H1 (cell line): ENCODE results near the gene SEMA3B. TPM values are rescaled to one million over a fixed set of nuclear protein-coding genes. Genes with fewer than 3 reads are reported as not detected.

ENCODE experiments used
- CTCF ChIA-PET: fragments of 300-600 bp; sonication (Branson Sonifier 250); formaldehyde crosslinking; loops from one replicate; lab custom pipeline; 2021; ENCODE audit not compliant: partially characterized antibody; lab: Charles Lee
- POLR2A ChIA-PET: fragments of 300-600 bp; sonication (Branson Sonifier 250); formaldehyde crosslinking; loops from one replicate; lab custom pipeline; 2021; ENCODE audit warnings: inconsistent platforms; ENCODE audit not compliant: partially characterized antibody; lab: Charles Lee
- DNase-seq, 2 experiments: peaks; one replicate each; pipeline versions ENCODE4 v3.0.0 to v3.0.0-alpha.2; 2010 to 2022; ENCODE audit warnings: low spot score in 2 of 2, low read depth in 1 of 2, mixed read lengths in 1 of 2
- FAIRE-seq: peaks from 2 replicates; lab custom pipeline; 2011; peaks lifted over from hg19 to GRCh38; lab: Jason Lieb, UNC
- H2AFZ ChIP-seq: 2 replicates; pipeline ENCODE4 v1.8.1; 2012; ENCODE audit warnings: low read length, inconsistent platforms
- H2AK5ac ChIP-seq: 2 replicates; pipeline ENCODE4 v1.6.1; 2013; ENCODE audit warnings: low read depth, low read length
- H2BK120ac ChIP-seq: replicated peaks from 2 replicates; pipeline ENCODE3; 2013; ENCODE audit warnings: low read depth, low read length, inconsistent platforms
- H2BK12ac ChIP-seq: 2 replicates; pipeline ENCODE4 v1.6.1; 2013; ENCODE audit warnings: low read depth, low read length
- H2BK15ac ChIP-seq: 2 replicates; pipeline ENCODE4 v1.6.1; 2013; ENCODE audit warnings: low read length
- H2BK20ac ChIP-seq: 2 replicates; pipeline ENCODE4 v1.6.1; 2013; ENCODE audit warnings: low read length
- H2BK5ac ChIP-seq: 2 replicates; pipeline ENCODE4 v1.6.1; 2013; ENCODE audit warnings: low read depth, low read length
- H3K14ac ChIP-seq: 2 replicates; pipeline ENCODE4 v1.6.1; 2013; ENCODE audit warnings: inconsistent platforms; ENCODE audit not compliant: insufficient read length
- H3K18ac ChIP-seq: 2 replicates; pipeline ENCODE4 v1.6.1; 2013; ENCODE audit warnings: low read length; ENCODE audit errors: extremely low read depth
- H3K23ac ChIP-seq: 2 replicates; pipeline ENCODE4 v1.6.1; 2013; ENCODE audit warnings: inconsistent platforms; ENCODE audit not compliant: insufficient read length
- H3K23me2 ChIP-seq: 2 replicates; pipeline ENCODE4 v1.6.1; 2013; ENCODE audit warnings: low read depth, low read length
- H3K27ac ChIP-seq: 2 replicates; pipeline ENCODE4 v1.6.1; 2011; ENCODE audit warnings: low read depth, low read length, inconsistent platforms
- H3K27me3 ChIP-seq, 4 experiments: replicated peaks in 1 of 4; 1 replicate in 1 of 4; 2 replicates in 3 of 4; pipeline versions ENCODE4 v1.6.1 to v1.8.1; 2011 to 2013; ENCODE audit warnings: low read length in 3 of 4, mild to moderate bottlenecking in 3 of 4, inconsistent platforms in 2 of 4, mixed read lengths in 2 of 4, moderate library complexity in 1 of 4; ENCODE audit not compliant: control insufficient read depth in 3 of 4, insufficient read depth in 3 of 4; ENCODE audit errors: extremely low read depth in 1 of 4
- H3K36me3 ChIP-seq, 4 experiments: 2 replicates each; pipeline versions ENCODE4 v1.6.1 to v1.8.1; 2011 to 2013; ENCODE audit warnings: mild to moderate bottlenecking in 4 of 4, low read length in 3 of 4, moderate library complexity in 2 of 4, control low read depth in 1 of 4, inconsistent platforms in 1 of 4; ENCODE audit not compliant: insufficient read depth in 4 of 4, control insufficient read depth in 2 of 4
- H3K4ac ChIP-seq: replicated peaks from 2 replicates; pipeline ENCODE3; 2013; ENCODE audit warnings: low read length, low read depth, mixed read lengths, inconsistent platforms; ENCODE audit not compliant: insufficient read length
- H3K4me1 ChIP-seq, 4 experiments: replicated peaks in 1 of 4; 1 replicate in 1 of 4; 2 replicates in 3 of 4; pipeline versions ENCODE4 v1.6.1 to v1.8.1; 2011 to 2013; ENCODE audit warnings: low read length in 3 of 4, inconsistent platforms in 2 of 4, mixed read lengths in 1 of 4; ENCODE audit not compliant: insufficient read depth in 4 of 4, control insufficient read depth in 3 of 4
- H3K4me2 ChIP-seq, 2 experiments: 2 replicates each; pipeline versions ENCODE4 v1.6.1 to v1.8.1; 2011 to 2013; ENCODE audit warnings: low read depth in 2 of 2, low read length in 2 of 2, control low read depth in 1 of 2, inconsistent platforms in 1 of 2, mild to moderate bottlenecking in 1 of 2; ENCODE audit not compliant: insufficient read depth in 1 of 2
- H3K4me3 ChIP-seq, 4 experiments: fragments of 200-600, 300-600 bp in 1 of 4; sonication (generic), shearing (Covaris generic), sonication (Bioruptor Twin) in 1 of 4; 2 replicates each; pipeline versions ENCODE4 v1.5.1 to v1.8.1; 2011 to 2016; ENCODE audit warnings: low read length in 4 of 4, low read depth in 3 of 4, control low read depth in 2 of 4, inconsistent platforms in 2 of 4, mild to moderate bottlenecking in 2 of 4, mixed read lengths in 1 of 4, moderate library complexity in 1 of 4; ENCODE audit not compliant: insufficient read depth in 2 of 4; ENCODE audit errors: extremely low read depth in 1 of 4
- H3K56ac ChIP-seq: replicated peaks from 2 replicates; pipeline ENCODE3; 2013; ENCODE audit warnings: low read depth, mild to moderate bottlenecking, mixed read lengths, low read length, inconsistent platforms; ENCODE audit not compliant: insufficient read length
- H3K79me1 ChIP-seq: 2 replicates; pipeline ENCODE4 v1.6.1; 2013; ENCODE audit warnings: low read depth, low read length, control low read depth
- H3K79me2 ChIP-seq, 2 experiments: 2 replicates each; pipeline versions ENCODE4 v1.6.1 to v1.8.1; 2012 to 2013; ENCODE audit warnings: low read length in 2 of 2, mild to moderate bottlenecking in 2 of 2, inconsistent platforms in 1 of 2; ENCODE audit not compliant: insufficient read depth in 2 of 2, control insufficient read depth in 1 of 2
- H3K9ac ChIP-seq, 4 experiments: replicated peaks in 1 of 4; 1 replicate in 1 of 4; 2 replicates in 3 of 4; pipeline versions ENCODE4 v1.6.1 to v1.8.1; 2011 to 2013; ENCODE audit warnings: low read depth in 3 of 4, low read length in 3 of 4, control low read depth in 2 of 4, mild to moderate bottlenecking in 2 of 4, moderate library complexity in 2 of 4, inconsistent platforms in 1 of 4; ENCODE audit errors: extremely low read depth in 1 of 4
- H3K9me3 ChIP-seq, 2 experiments: 2 replicates each; pipeline versions ENCODE4 v1.6.1 to v1.8.1; 2012 to 2013; ENCODE audit warnings: mild to moderate bottlenecking in 2 of 2, moderate library complexity in 2 of 2, control low read depth in 1 of 2, inconsistent platforms in 1 of 2, low read depth in 1 of 2, low read length in 1 of 2, mixed read lengths in 1 of 2; ENCODE audit not compliant: insufficient read depth in 2 of 2
- H4K20me1 ChIP-seq, 2 experiments: replicated peaks in 1 of 2; 2 replicates each; pipeline versions ENCODE3 to v1.8.1; 2011 to 2013; ENCODE audit warnings: inconsistent platforms in 2 of 2, low read length in 2 of 2, mild to moderate bottlenecking in 1 of 2; ENCODE audit not compliant: insufficient read depth in 2 of 2, control insufficient read depth in 1 of 2
- H4K5ac ChIP-seq: 2 replicates; pipeline ENCODE4 v1.6.1; 2013; ENCODE audit warnings: low read length, low read depth, mixed read lengths, inconsistent platforms; ENCODE audit not compliant: insufficient read length
- H4K8ac ChIP-seq: 2 replicates; pipeline ENCODE4 v1.8.0; 2013; ENCODE audit warnings: mild to moderate bottlenecking, moderate library complexity, low read length, inconsistent platforms; ENCODE audit not compliant: insufficient read depth; ENCODE audit errors: extremely low read depth
- H4K91ac ChIP-seq: replicated peaks from 2 replicates; pipeline ENCODE3; 2013; ENCODE audit warnings: low read length, mixed read lengths, inconsistent platforms; ENCODE audit not compliant: insufficient read length
- EP300 ChIP-seq, 2 experiments: IDR thresholded peaks; 1 replicate in 1 of 2; 2 replicates in 1 of 2; pipeline ENCODE4 v1.6.1; 2011 to 2012; ENCODE audit warnings: low read depth in 2 of 2, low read length in 2 of 2, mild to moderate bottlenecking in 2 of 2, borderline replicate concordance in 1 of 2, inconsistent platforms in 1 of 2, moderate library complexity in 1 of 2
- POLR2A ChIP-seq, 2 experiments: IDR thresholded peaks; 1 replicate in 1 of 2; 2 replicates in 1 of 2; pipeline ENCODE4 v1.6.1; 2011; ENCODE audit warnings: low read depth in 2 of 2, low read length in 2 of 2, mild to moderate bottlenecking in 2 of 2; ENCODE audit errors: control extremely low read depth in 1 of 2
- SIN3A ChIP-seq, 2 experiments: IDR thresholded peaks in 1 of 2; conservative IDR thresholded peaks in 1 of 2; 2 replicates each; pipeline ENCODE4 v1.6.1; 2011 to 2012; ENCODE audit warnings: low read length in 2 of 2, improper control_type of control experiment in 1 of 2, low read depth in 1 of 2, mild to moderate bottlenecking in 1 of 2
- WGBS, 2 experiments: shearing (Covaris generic) in 1 of 2; methylation state at CpG; one replicate each; pipeline versions ENCODE4 v1.1.6 to v1.1.7; 2013 to 2015; ENCODE audit warnings: low lambda C conversion rate in 2 of 2, mixed read lengths in 2 of 2, inconsistent platforms in 1 of 2, low coverage in 1 of 2, missing lambda C conversion rate in 1 of 2; ENCODE audit not compliant: insufficient replicate concordance in 2 of 2, insufficient coverage in 1 of 2, insufficient read length in 1 of 2; ENCODE audit errors: extremely low coverage in 1 of 2, missing lambda C conversion rate in 1 of 2; 5-methylcytosine and 5-hydroxymethylcytosine counted together
- polyA plus RNA-seq, 7 experiments: library from polyadenylated mRNA; depleted of rRNA in 3 of 7; stranded (reverse) in 5 of 7; unstranded in 2 of 7; fragments of >200 nt in 5 of 7; fragments of 200-250 nt in 2 of 7; gene quantifications; 1 replicate in 5 of 7; 2 replicates in 1 of 7; 4 replicates in 1 of 7; pipeline versions ENCODE4 v1.2.1 to v1.2.3, GENCODE V29; 2011 to 2013; ENCODE audit warnings: missing spikeins in 2 of 7, mixed read lengths in 2 of 7
- total RNA-seq: library from RNA; stranded (reverse); fragmentation: NEBNext Ultra II Directional; extraction: Animal tissue kit (Norgen Biotek cat#: 25700); gene quantifications from 2 replicates; pipeline ENCODE4 v1.2.1, GENCODE V29; 2021

SEMA3B gene
- total and polyA plus RNA-seq, 2 of the 8 experiments (the other 6 are each of a cell fraction or from before 2014, with no cell fraction given) = 3.0 to 4.7 TPM

- no peak overlapping the region for H2AK5ac ChIP-seq
- 0 out of 2 replicates have a peak overlapping the region, but pooled peaks have one; percentile 61 for H3K27ac ChIP-seq
- peak overlapping the region; percentile 93 for H3K18ac ChIP-seq
- peak overlapping the region; percentile 82 to 96 for H3K4me2 ChIP-seq
- no peak overlapping the region for H4K5ac ChIP-seq
- H3K27me3 ChIP-seq = no peaks in the 10 kb centered on the region; a peak in 1 of 7 replicates
- peak overlapping the region; percentile 92; the same call in 1 of the 2 replicates for H2BK5ac ChIP-seq
- H3K23ac ChIP-seq = no peak overlapping the region
- H4K8ac ChIP-seq = peak overlapping the region; percentile 81; the same call in 1 of the 2 replicates
- peaks cover 6 to 45% (median 41%) of the 10 kb centered on the region in 4 experiments for H3K4me1 ChIP-seq
- CTCF ChIA-PET = interaction anchor here (12.9 to 53.5 kb wide), 3 partner anchors 15 to 43 kb away, joined by 121 to 2149 read pairs (median 2149); partner anchors contain the start of genes GNAI2, GNAT1, LSMEM2 and SEMA3B
- peak overlapping the region; percentile 57 for H3K4ac ChIP-seq
- peaks cover 12 to 52% of the 10 kb centered on the region in 2 experiments for H3K79me2 ChIP-seq
- WGBS, 2 experiments = 6% methylated on average over 12 of the region's 13 CpGs; no CpG with 5 or more reads in 1 of the 2 experiments
- peak in 1 of 2 experiments; percentile 60 for DNase-seq
- H4K20me1 ChIP-seq = peaks cover 13 to 38% of the 10 kb centered on the region in 2 experiments
- H3K4me3 ChIP-seq = peak overlapping the region; percentile 86 to 93 (median 90)
- H3K79me1 ChIP-seq = peaks cover 7% of the 10 kb centered on the region
- no peaks in the 10 kb centered on the region for H3K36me3 ChIP-seq
- no peaks in the 10 kb centered on the region for H3K9me3 ChIP-seq
- peak overlapping the region; percentile 72 to 83 (median 79) for H3K9ac ChIP-seq
- 0 out of 2 replicates have a peak overlapping the region, but pooled peaks have one; percentile 17 for H2BK12ac ChIP-seq
- POLR2A ChIA-PET = interaction anchor here (0.7 to 4.1 kb wide), 4 partner anchors 9 to 29 kb away, joined by 4 to 33 read pairs (median 16); no protein-coding TSS in a partner anchor
- H3K23me2 ChIP-seq = peaks cover 20% of the 10 kb centered on the region; the same call in 1 of the 2 replicates
- FAIRE-seq = no peak
- no peak overlapping the region for H3K14ac ChIP-seq
- peak overlapping the region; percentile 52 for H4K91ac ChIP-seq
- H2AFZ ChIP-seq = no peak overlapping the region
- H2BK15ac ChIP-seq = 0 out of 2 replicates have a peak overlapping the region, but pooled peaks have one; percentile 16
- peak overlapping the region; percentile 24 for H3K56ac ChIP-seq
- TF ChIP-seq POLR2A (IDR thresholded peaks at IDR 0.05; ENCODE audit: control extremely low read depth in 1 of 2, low read depth in 2 of 2, low read length in 2 of 2) (0 out of 3 replicates have a peak, but pooled peaks of 1 of the 2 experiments have one; percentile 33), EP300 (IDR thresholded peaks at IDR 0.05; ENCODE audit: borderline replicate concordance in 1 of 2, low read depth in 2 of 2, low read length in 2 of 2) (no peak), SIN3A (conservative IDR thresholded peaks at IDR 0.05 in 1 of 2, IDR thresholded peaks at IDR 0.05 in 1 of 2; ENCODE audit: low read depth in 1 of 2, low read length in 2 of 2) (0 out of 4 replicates have a peak, but pooled peaks of 1 of the 2 experiments have one; percentile 24)
- no peak overlapping the region for H2BK20ac ChIP-seq
- H2BK120ac ChIP-seq = no peak overlapping the region
Observed at GRCh38 chr3:50236484-50237132, 32.3 kb upstream of the SEMA3B start.
